GM23338 (cell line): ENCODE results near the gene CD6. TPM values are rescaled to one million over a fixed set of nuclear protein-coding genes. Genes with fewer than 3 reads are reported as not detected.

ENCODE experiments used
- ATAC-seq: fragments of 200-7000 bp; cut with Tn5 transposase; 3 replicates; pipeline ENCODE4 v1.9.1; 2020
- DNase-seq: peaks from one replicate; pipeline ENCODE4 v3.0.0-alpha.2; 2015; ENCODE audit warnings: low spot score
- H2AFZ ChIP-seq: fragments of 200-600 bp; sonication (generic); 2 replicates; pipeline ENCODE4 v1.8.0; 2016; ENCODE audit warnings: antibody characterized with exemption, mild to moderate bottlenecking, moderate library complexity
- H3F3A ChIP-seq: fragments of 200-600 bp; sonication (generic); replicated peaks from 2 replicates; pipeline ENCODE4 v1.8.0; 2017; ENCODE audit warnings: antibody characterized with exemption, mixed run types, low read depth
- H3K27ac ChIP-seq: fragments of 200-600 bp; sonication (generic); 2 replicates; pipeline ENCODE4 v1.6.1; 2016; ENCODE audit warnings: low read depth
- H3K27me3 ChIP-seq: fragments of 200-600 bp; sonication (generic); 2 replicates; pipeline ENCODE4 v1.8.0; 2016; ENCODE audit warnings: mild to moderate bottlenecking, mixed run types, moderate library complexity; ENCODE audit not compliant: insufficient read depth
- H3K36me3 ChIP-seq: fragments of 200-600 bp; sonication (generic); 2 replicates; pipeline ENCODE4 v1.8.0; 2016; ENCODE audit warnings: mild to moderate bottlenecking; ENCODE audit not compliant: insufficient read depth
- H3K4me1 ChIP-seq: fragments of 200-600 bp; sonication (generic); 2 replicates; pipeline ENCODE4 v1.8.0; 2016; ENCODE audit warnings: mild to moderate bottlenecking, moderate library complexity; ENCODE audit not compliant: insufficient read depth
- H3K4me2 ChIP-seq: fragments of 200-600 bp; sonication (generic); 2 replicates; pipeline ENCODE4 v1.7.1; 2017; ENCODE audit warnings: mixed run types
- H3K4me3 ChIP-seq: fragments of 200-600 bp; sonication (generic); 2 replicates; pipeline ENCODE4 v1.6.1; 2016; ENCODE audit warnings: mixed run types
- H3K79me2 ChIP-seq: fragments of 200-600 bp; sonication (generic); replicated peaks from 2 replicates; pipeline ENCODE4 v1.8.0; 2017; ENCODE audit warnings: mild to moderate bottlenecking; ENCODE audit not compliant: insufficient read depth
- H3K9me2 ChIP-seq: fragments of 200-600 bp; sonication (generic); 2 replicates; pipeline ENCODE4 v1.8.0; 2017; ENCODE audit not compliant: insufficient read depth
- H4K20me1 ChIP-seq: fragments of 200-600 bp; sonication (generic); replicated peaks from 2 replicates; pipeline ENCODE4 v1.8.0; 2017; ENCODE audit warnings: mild to moderate bottlenecking; ENCODE audit not compliant: insufficient read depth
- H3K27ac Mint-ChIP-seq: 2 replicates; pipeline ENCODE4 v1.8.0; 2020; ENCODE audit warnings: inconsistent platforms, mild to moderate bottlenecking, moderate library complexity, mixed read lengths
- H3K27me3 Mint-ChIP-seq: 3 replicates; pipeline ENCODE4 v1.8.0; 2022; ENCODE audit warnings: low read depth, mild to moderate bottlenecking, moderate library complexity, mixed read lengths, inconsistent platforms; ENCODE audit not compliant: insufficient read depth, poor library complexity
- H3K36me3 Mint-ChIP-seq: 3 replicates; pipeline ENCODE4 v1.8.0; 2021; ENCODE audit warnings: low read depth, mild to moderate bottlenecking, inconsistent platforms, moderate library complexity, mixed read lengths
- H3K4me1 Mint-ChIP-seq: 3 replicates; pipeline ENCODE4 v1.8.0; 2020; ENCODE audit warnings: mild to moderate bottlenecking, inconsistent platforms, mixed read lengths
- H3K4me3 Mint-ChIP-seq: 3 replicates; pipeline ENCODE4 v1.8.0; 2021; ENCODE audit warnings: moderate library complexity, mild to moderate bottlenecking, inconsistent platforms, mixed read lengths
- H3K9me3 Mint-ChIP-seq: 3 replicates; pipeline ENCODE4 v1.8.0; 2020; ENCODE audit warnings: moderate library complexity, mild to moderate bottlenecking, inconsistent platforms, mixed read lengths
- CREB1 ChIP-seq: fragments of 250-450 bp; sonication (Bioruptor Pico); IDR thresholded peaks from 2 replicates; pipeline ENCODE4 v1.5.0; 2020; ENCODE audit warnings: low read depth, mild to moderate bottlenecking, moderate library complexity
- CTCF ChIP-seq, 2 experiments: fragments of 200-600 bp in 1 of 2; sonication (generic) in 1 of 2; conservative IDR thresholded peaks; 2 replicates each; pipeline versions ENCODE4 v1.5.1 to v1.6.1; 2016 to 2017; ENCODE audit warnings: antibody characterized with exemption in 2 of 2, low read depth in 2 of 2, mild to moderate bottlenecking in 2 of 2, moderate library complexity in 1 of 2
- ETS1 ChIP-seq: IDR thresholded peaks from 2 replicates; pipeline ENCODE4 v1.6.1; 2016; ENCODE audit warnings: antibody characterized with exemption
- EZH2 ChIP-seq: fragments of 200-600 bp; sonication (generic); IDR thresholded peaks from one replicate; pipeline ENCODE4 v1.8.0; 2017; ENCODE audit warnings: antibody characterized with exemption, mild to moderate bottlenecking, low read depth; ENCODE audit not compliant: unreplicated experiment
- EZH2phosphoT487 ChIP-seq: fragments of 200-600 bp; sonication (generic); IDR thresholded peaks from one replicate; pipeline ENCODE4 v1.8.1; 2018; ENCODE audit warnings: antibody characterized with exemption; ENCODE audit not compliant: unreplicated experiment
- JUNB ChIP-seq: IDR thresholded peaks from one replicate; pipeline ENCODE4 v1.6.1; 2016; ENCODE audit warnings: antibody characterized with exemption; ENCODE audit not compliant: unreplicated experiment
- NANOG ChIP-seq: IDR thresholded peaks from 2 replicates; pipeline ENCODE4 v1.6.1; 2016; ENCODE audit warnings: antibody characterized with exemption, borderline replicate concordance
- POLR2AphosphoS5 ChIP-seq: IDR thresholded peaks from 2 replicates; pipeline ENCODE4 v1.6.1; 2016; ENCODE audit warnings: antibody characterized with exemption, low read depth
- REST ChIP-seq: IDR thresholded peaks from one replicate; pipeline ENCODE4 v1.6.1; 2018; ENCODE audit warnings: antibody characterized with exemption; ENCODE audit not compliant: unreplicated experiment
- STAT1 ChIP-seq: IDR thresholded peaks from one replicate; pipeline ENCODE4 v1.6.1; 2016; ENCODE audit warnings: antibody characterized with exemption; ENCODE audit not compliant: unreplicated experiment
- ZNF114 ChIP-seq: fragments of 250-450 bp; sonication (Bioruptor Pico); IDR thresholded peaks from 2 replicates; pipeline ENCODE4 v1.5.0; 2020; ENCODE audit warnings: mild to moderate bottlenecking, moderate library complexity
- ZNF331 ChIP-seq: fragments of 250-450 bp; sonication (Bioruptor Pico); IDR thresholded peaks from 2 replicates; pipeline ENCODE4 v1.5.0; 2020; ENCODE audit warnings: low read depth, mild to moderate bottlenecking, moderate library complexity
- ZNF462 ChIP-seq: fragments of 250-450 bp; sonication (Bioruptor Pico); IDR thresholded peaks from 2 replicates; pipeline ENCODE4 v1.5.0; 2020; ENCODE audit warnings: mild to moderate bottlenecking, moderate library complexity
- polyA plus RNA-seq: library from polyadenylated mRNA; unstranded; fragments of >200 nt; fragmentation: Nextera tagmentation; extraction: Ambion mirVana; gene quantifications from 2 replicates; pipeline ENCODE4 v1.2.1, GENCODE V29; 2016
- total RNA-seq: library from RNA; depleted of rRNA; stranded (reverse); fragments of >200 nt; shearing (Covaris generic); gene quantifications from 2 replicates; pipeline ENCODE4 v1.2.3, GENCODE V29; 2014

Gene CD6
- total and polyA plus RNA-seq, 2 experiments from 2014 or later, result 0.49 TPM; not detected in 1

GRCh38 chr11:60947700-60948099, 23.8 kb upstream of the CD6 start:
- ATAC-seq (no peak), DNase-seq (peak; percentile 15)
- Histone ChIP-seq H3K27ac (peak overlapping the region; percentile 78; the same call in 1 of the 2 replicates), H3K79me2 (peaks cover 6% of the 10 kb centered on the region; the same call in 1 of the 2 replicates), H2AFZ (no peak overlapping the region), H3K36me3 (no peaks in the 10 kb centered on the region), H4K20me1 (0 out of 2 replicates have a peak, but pooled peaks cover 3% of the 10 kb centered on the region), H3K9me2 (no peaks in the 10 kb centered on the region), H3K4me2 (peak overlapping the region; percentile 73), H3F3A (peaks cover 8% of the 10 kb centered on the region), H3K4me1 (peaks cover 27% of the 10 kb centered on the region), H3K27me3 (peaks cover 24% of the 10 kb centered on the region), H3K4me3 (peak overlapping the region; percentile 2; the same call in 1 of the 2 replicates)
- Mint-ChIP-seq H3K4me3 (no peak overlapping the region), H3K4me1 (peaks cover 42% of the 10 kb centered on the region), H3K27ac (no peak overlapping the region), H3K9me3 (no peaks in the 10 kb centered on the region), H3K27me3 (peaks cover 27% of the 10 kb centered on the region), H3K36me3 (peaks cover 3% of the 10 kb centered on the region; the same call in 1 of the 3 replicates)
- TF ChIP-seq REST (no peak), ZNF331 (CRISPR knock-in tag) (no peak), EZH2phosphoT487 (no peak), JUNB (no peak), ETS1 (no peak), STAT1 (no peak), EZH2 (no peak), NANOG (no peak), CREB1 (no peak), ZNF462 (no peak), CTCF (conservative IDR thresholded peaks at IDR 0.05; ENCODE audit: low read depth in 2 of 2) (no peak), POLR2AphosphoS5 (no peak), ZNF114 (CRISPR knock-in tag) (no peak)
